Measurements from ENCODE around the gene GLYATL2.

The GLYATL2 gene

GRCh38 chr11:58807343-58807742 lies 37.2 kb downstream of the GLYATL2 start:
- ChIA-PET CTCF (no interaction called here), POLR2A (ENCODE audit: low non-redundant PET) (no interaction called here)
- H3K27ac ChIP-seq: no peak overlapping the region
- no peak for DNase-seq (ENCODE audit: low spot score)
- no peak for TF ChIP-seq CTCF (conservative IDR thresholded peaks at IDR 0.05; ENCODE audit: low read depth)

- H3K27ac ChIP-seq: no peak overlapping the region
- POLR2A ChIA-PET (ENCODE audit: low non-redundant PET): no interaction called here
- DNase-seq (ENCODE audit: low spot score): peak; percentile 42
- CTCF ChIA-PET: interaction anchor here (0.5 kb wide), 1 partner anchor 754 kb away, joined by 3 read pairs; no protein-coding TSS in a partner anchor
- TF ChIP-seq CTCF (conservative IDR thresholded peaks at IDR 0.05; ENCODE audit: low read depth): no peak
These were observed 39.4 kb downstream of the GLYATL2 start for GRCh38 chr11:58805065-58805464.

- ChIA-PET POLR2A (ENCODE audit: low non-redundant PET) (no interaction called here), CTCF (no interaction called here)
- TF ChIP-seq CTCF (conservative IDR thresholded peaks at IDR 0.05; ENCODE audit: low read depth): no peak
- H3K27ac ChIP-seq: no peak overlapping the region
- no peak for DNase-seq (ENCODE audit: low spot score)
These were observed 42.4 kb downstream of the GLYATL2 start for GRCh38 chr11:58801974-58802545.

GRCh38 chr11:58801302-58801701 lies 43.2 kb downstream of the GLYATL2 start:
- no peak overlapping the region for H3K27ac ChIP-seq
- TF ChIP-seq CTCF (conservative IDR thresholded peaks at IDR 0.05; ENCODE audit: low read depth): no peak
- CTCF ChIA-PET: no interaction called here
- no peak for DNase-seq (ENCODE audit: low spot score)
- POLR2A ChIA-PET (ENCODE audit: low non-redundant PET): no interaction called here

- TF ChIP-seq CTCF (conservative IDR thresholded peaks at IDR 0.05; ENCODE audit: low read depth): no peak
- no peak for DNase-seq (ENCODE audit: low spot score)
- H3K27ac ChIP-seq: no peak overlapping the region
- CTCF ChIA-PET: interaction anchor here (0.7 to 0.8 kb wide), 2 partner anchors 333 to 381 kb away, joined by 4 to 6 read pairs; no protein-coding TSS in a partner anchor
- POLR2A ChIA-PET (ENCODE audit: low non-redundant PET): no interaction called here
These were observed 48.2 kb downstream of the GLYATL2 start for GRCh38 chr11:58796333-58796732.

GRCh38 chr11:58788355-58789023 lies 56.0 kb downstream of the GLYATL2 start:
- ChIA-PET CTCF (interaction anchor here (0.5 to 1.2 kb wide), 14 partner anchors 11 to 1057 kb away, joined by 3 to 8 read pairs (median 3); no protein-coding TSS in a partner anchor), POLR2A (ENCODE audit: low non-redundant PET) (no interaction called here)
- peak; percentile 77 for TF ChIP-seq CTCF (conservative IDR thresholded peaks at IDR 0.05; ENCODE audit: low read depth)
- H3K27ac ChIP-seq: peak overlapping the region; percentile 60
- peak; percentile 45 for DNase-seq (ENCODE audit: low spot score)
